Globus pallidus (tissue), 1 donor: ENCODE measurements around the gene PRPF18.
A peak's percentile ranks its signal among the peaks of the same experiment; 100 is the strongest.

ENCODE experiments used
- DNase-seq: peaks from one replicate; pipeline ENCODE4 v3.0.0-alpha.2; 2015; ENCODE audit warnings: low spot score

The PRPF18 gene

GRCh38 chr10:13604357-13605040 is 17.7 kb downstream of the PRPF18 start:
- DNase-seq, result no peak

GRCh38 chr10:13608246-13608853 is 21.6 kb downstream of the PRPF18 start:
- peak; percentile 53 for DNase-seq

DNA sequence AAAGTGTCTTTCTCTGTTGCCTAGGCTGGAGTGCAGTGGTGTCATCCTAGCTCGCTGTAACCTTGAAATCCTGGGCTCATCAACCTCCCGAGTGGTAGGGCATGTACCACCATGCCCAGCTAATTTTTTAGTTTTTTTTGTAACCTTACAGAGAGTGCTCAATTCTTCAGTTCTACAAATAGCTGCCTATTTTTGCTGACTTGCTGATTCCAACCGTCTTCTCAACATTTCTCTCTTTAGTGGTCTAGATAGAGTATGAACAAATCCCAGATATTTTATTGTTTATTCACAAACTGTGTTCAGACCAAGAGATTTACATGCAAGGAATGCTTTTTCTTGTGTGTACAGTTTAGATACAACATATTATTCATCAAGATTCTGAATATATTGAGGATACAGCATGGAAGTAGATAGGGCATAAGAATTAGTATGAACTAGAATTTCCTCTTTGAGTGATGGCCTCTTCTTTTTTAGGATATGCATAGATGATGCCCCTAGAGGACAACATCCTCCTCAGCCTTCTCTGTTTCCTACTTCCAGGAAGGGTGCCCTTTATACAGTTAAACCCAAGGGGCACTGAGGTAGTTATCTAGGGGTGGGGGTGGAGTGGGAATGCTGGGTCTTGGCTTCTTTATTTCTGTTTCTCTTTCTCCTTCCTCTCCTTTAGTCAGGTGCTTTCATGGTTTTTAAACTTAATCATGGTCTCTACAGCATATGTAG is 26.0 kb downstream of the PRPF18 start:
- no peak for DNase-seq

GRCh38 chr10:13613519-13613918 is 26.8 kb downstream of the PRPF18 start:
- DNase-seq, result peak; percentile 33

DNA sequence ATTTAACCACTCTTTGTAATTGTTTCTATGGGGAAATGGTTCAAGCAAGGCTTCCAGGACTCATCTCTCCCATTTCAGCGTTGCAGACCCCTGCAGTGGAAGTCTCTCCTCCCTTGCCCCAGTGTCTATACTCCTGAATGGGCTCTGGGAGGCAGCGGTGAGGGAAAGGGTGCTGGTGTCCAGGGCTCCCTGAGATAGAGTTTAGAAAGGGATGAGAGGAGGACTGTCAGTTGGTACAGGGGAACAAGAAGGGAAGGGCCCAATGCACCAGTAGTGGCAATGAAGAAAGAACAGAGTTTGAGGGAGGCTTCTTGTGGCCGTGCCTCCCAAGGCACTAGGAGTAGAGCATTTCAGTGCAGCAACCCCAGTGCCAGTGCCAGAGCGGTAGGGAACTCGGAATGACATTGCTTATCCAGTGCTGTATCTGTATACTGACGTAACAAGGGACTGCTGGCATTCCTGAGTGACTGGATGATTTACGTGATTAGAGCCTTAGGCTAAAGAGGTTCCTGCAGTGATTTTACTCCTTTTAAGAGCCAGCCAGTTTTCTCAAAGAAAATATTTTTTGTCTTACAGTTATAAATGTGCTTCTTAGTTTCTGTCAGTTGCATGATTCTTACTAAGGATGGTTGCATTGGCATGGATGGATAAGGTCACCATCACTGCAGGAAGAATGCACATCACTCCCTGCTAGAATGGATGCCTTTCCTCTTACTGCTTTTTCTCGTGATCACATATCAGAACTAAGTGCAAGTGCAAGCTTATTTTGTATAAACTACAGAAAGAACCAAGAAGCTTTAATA is 28.0 kb downstream of the PRPF18 start:
- no peak for DNase-seq

DNA sequence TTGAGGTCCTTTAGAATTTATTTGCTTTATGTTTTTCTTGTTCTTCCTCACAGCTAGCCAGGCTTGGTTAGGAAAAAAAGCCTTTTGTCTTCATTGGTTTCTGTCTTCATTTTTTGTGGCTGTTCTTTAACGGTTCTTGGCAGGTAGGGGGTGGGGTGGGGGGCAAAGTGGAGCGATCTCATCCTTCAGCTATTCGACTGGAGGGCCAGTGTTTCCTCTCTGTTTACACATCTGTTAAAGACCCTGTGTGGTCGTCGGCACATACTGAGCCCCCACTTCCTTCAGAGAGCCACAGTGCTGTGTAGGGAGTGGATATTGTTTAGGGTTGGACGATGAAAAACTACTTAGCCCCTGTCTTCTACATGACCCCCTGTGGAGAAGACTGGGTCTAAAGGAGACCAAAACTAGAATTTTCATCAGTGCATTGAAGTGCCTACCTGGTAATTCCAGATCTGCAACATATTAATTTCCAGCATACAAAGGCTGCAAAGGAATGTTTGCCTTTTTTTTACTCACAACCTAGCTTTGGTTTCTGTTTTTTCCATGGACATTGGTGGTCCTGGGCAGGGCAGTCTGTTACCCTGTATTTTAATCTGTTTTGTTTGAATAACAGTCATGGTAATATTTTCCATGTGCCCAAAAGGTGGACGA is 29.0 kb downstream of the PRPF18 start:
- DNase-seq, result no peak

DNA sequence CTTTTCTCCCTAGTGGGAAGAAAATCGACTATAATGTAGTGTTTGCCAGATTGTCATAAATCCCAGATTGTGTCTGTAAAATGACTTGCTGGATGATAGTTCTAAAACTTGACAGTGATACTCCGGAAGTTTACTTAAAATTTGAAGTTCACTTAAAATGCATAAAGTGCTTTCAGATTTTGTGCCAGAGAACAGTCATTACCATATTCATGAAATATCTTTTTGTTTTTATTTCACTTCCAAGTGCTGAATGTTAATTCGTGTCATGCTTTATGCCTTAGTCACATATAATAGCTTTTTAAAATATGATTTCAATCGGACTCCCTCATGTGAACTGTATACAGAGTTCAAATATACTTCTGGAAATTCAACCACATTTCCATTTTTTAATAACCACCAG is 30.4 kb downstream of the PRPF18 start:
- no peak for DNase-seq

- DNase-seq, result no peak
Measured at GRCh38 chr10:13621931-13622330, 35.2 kb downstream of the PRPF18 start.

DNA sequence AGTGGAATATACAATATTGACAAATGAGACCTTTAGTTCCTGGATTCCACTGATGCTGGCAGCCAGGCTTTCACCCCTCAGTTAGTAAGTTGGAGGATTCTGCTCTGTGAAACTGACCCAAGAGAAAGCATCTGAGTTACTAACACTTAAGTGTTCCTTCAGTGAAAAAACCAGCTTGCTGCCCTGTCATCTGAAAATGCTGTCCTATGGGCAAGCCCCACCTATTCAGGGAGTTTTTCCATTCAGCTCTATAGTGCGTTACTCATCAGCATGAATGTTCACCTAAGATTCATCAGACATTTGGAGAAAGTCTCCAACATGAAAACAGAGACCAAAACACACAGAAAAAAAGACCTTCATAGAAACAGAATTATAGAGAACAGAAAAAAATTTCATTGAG is 37.9 kb downstream of the PRPF18 start:
- no peak for DNase-seq

- DNase-seq, result no peak
Measured at GRCh38 chr10:13627459-13628310, 40.9 kb downstream of the PRPF18 start.

DNA sequence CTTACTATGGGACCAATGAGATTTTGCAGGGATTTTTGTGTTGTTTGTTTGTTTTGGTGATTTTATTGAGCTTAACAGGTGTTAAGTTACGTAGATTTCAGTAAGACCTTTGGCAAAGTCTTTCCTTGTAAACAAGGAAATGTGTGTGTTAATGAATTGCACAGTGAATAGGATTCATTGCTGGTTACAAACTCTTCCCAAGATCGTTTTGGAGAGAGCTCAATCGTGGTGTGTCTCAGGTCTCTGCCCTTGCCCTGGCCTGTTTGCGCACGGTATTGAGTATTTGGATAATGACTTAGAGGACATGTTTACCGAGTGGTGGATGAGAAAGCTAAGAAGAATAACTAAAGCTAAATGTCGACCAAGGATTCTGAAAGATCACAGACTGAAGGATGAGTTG is 41.9 kb downstream of the PRPF18 start:
- DNase-seq, result no peak

- no peak for DNase-seq
Measured at GRCh38 chr10:13629116-13629515, 42.4 kb downstream of the PRPF18 start.

DNA sequence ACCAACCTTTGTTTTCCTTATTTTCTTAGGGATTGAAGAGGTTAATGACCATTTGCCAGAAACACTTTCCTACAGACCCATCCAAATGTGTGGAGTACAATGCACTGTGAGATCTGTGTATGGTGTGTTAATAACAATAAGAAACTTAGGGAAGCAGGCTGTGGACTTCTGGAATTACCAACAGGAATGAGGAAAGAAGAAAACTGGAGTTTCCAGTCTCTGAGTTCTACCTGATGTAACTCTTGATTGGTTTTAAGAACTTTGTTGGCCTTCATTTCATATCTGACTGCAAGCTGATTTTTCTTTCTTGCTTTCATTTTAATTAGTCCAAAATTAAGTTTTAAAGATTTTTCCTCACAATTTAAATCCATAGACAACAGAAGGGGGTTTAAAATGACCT is 43.5 kb downstream of the PRPF18 start:
- no peak for DNase-seq

- DNase-seq, result peak; percentile 48
Measured at GRCh38 chr10:13631594-13631993, 44.8 kb downstream of the PRPF18 start.

- peak; percentile 37 for DNase-seq
Measured at GRCh38 chr10:13632440-13632839, 45.7 kb downstream of the PRPF18 start.

DNA sequence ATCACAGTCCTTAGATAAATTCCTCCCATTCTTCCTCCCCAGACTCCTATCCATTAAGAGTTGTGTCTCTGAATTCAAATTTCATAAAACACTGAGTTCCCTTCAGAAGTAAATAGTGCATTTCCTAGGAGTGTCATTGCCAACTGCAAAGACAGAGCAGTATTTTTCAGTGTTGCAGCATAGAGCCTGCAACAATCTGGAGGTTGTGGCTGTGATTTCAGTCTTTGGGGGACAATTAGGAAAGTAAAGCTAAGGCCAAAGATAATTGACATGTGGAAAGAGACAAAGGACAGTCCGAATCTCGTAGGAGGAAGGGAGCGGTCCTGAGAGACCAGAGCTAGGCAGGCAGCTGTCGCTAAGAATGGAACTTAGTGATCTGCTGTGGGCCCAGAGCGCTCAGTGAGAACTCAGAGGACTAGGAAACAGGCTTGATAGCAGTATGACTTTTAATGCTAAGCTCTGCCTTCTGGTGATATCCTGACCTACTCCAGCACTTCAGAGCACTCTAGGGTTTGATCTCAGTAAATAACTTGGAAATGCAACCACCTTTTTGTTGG is 46.2 kb downstream of the PRPF18 start:
- no peak for DNase-seq

DNA sequence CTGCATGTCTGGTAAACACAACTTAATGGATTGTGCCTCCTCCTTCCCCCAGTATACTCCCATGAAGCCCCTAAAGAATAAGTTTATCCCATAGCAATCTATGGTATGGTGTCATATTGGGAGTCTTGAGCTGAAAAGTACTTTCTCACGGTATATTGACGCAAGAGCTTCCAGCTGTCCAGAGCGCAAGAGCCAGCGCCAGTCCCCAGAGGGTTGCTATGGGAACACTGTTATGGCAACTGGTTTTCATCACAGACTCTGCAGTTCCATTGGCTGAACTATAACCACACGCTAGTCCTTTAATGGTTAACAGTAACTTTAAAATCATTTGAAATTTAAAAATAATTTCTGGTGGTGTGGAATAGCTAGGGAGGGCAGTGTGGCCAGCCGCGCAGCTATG is 46.9 kb downstream of the PRPF18 start:
- DNase-seq, result no peak

DNA sequence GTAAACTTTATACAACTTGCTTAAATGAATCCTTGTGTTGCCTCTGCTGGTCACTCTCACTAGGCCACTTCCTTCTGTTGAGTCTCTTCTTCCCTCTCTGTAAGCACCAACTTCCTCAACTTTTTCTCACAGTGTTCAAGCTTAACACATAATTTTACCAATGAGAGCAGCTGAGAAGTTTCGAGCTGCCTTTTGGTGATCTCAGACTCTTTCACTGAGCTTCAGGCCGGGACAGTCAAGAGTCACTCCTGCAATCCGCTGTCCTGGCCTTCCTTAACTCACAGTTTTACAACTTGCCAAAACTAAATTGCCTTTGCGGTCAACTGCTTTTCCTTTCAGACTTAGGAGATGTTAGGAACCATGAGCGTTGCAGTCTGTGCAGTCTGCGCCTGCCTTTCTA is 47.4 kb downstream of the PRPF18 start:
- DNase-seq, result peak; percentile 46

GRCh38 chr10:13636776-13637175 is 50.0 kb downstream of the PRPF18 start:
- no peak for DNase-seq

DNA sequence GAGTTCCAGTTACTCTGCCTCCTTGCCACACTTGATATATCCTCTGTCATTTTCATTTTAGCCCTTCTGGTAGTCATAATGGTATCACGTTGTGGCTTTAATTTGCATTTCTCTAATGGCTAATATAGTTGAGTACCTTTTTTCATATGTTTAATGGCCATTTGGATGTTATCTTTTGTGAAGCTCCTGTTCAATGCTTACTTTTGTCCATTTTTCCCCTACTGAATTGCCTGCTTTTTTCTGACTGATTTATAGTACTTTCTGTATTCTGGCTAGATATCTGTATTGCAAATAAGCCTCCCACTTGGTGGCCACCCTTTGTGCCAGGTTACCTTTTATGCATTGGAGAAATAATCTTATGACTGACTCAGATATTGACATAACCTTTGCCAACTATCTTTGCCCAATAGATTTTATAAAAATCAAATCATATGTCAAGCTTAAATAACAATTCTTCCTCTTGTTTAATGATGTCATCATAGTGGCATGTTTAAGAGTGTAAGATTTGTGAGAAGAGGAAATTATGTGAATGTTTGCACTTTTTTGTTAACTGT is 50.6 kb downstream of the PRPF18 start:
- no peak for DNase-seq
